HUDEP-2 (cell line): Measurements from ENCODE around the gene ATP1A3.
"Not testable (repeated sequence)": the region's sequence is repeated elsewhere in the genome, so short reads cannot be mapped to it uniquely, and the experiment has no call there.

ENCODE experiments used
- DNase-seq, 76 experiments: peaks; one replicate each; lab custom pipeline; 2025; ENCODE audit not compliant: unreplicated experiment in 76 of 76; lab: John Stamatoyannopoulos, UW

ATP1A3 gene

DNA sequence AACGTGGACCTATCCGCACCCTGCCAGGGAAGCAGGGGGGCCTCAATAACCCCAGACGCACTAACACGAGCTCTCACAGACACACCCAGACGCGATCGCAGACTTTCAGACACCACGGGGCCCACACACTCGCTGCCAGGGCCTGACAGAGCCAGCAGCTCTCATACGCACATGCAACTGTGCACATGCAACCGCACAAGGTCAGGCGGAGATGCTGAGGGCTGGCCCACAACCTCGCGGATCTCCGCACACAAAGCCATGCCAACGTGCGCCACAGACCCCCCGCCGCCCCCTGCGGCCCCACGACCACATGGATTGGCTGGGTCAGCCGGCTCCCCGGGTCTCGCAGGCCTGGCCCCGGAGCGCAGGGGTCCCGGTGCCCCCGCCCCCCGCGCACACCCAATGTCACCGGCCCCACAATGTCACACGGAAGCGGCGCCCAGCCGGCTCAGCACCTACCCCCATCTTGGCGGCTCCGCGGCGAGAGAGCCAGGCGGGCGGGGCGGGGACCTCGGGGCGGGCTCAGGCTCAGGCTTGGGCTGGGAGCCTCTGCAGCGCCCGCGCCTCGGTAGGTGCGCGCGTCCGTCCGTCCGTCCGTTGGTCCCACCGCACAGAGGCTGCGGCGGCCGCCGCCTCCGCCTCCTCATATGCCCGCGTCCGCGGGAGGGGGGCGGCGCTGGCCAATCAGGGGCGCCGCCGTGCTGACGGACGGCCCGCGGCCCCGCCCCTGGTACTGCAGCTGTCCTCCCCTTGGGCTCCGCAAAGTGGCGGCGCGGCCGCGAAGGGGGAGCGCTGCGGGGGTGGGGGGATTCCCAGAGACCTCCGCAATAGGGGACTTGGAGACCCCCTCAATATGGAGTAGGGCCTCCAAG lies at the start of gene ATP1A3:
Gene ATP1A3, minus strand, starts transcription at position 619 of the 872 bp plus-strand sequence. Its CDS starts 154 bp downstream, at position 465.
- DNase-seq = peak in 39 of 76 experiments; percentile 12 to 65 (median 35)

DNA sequence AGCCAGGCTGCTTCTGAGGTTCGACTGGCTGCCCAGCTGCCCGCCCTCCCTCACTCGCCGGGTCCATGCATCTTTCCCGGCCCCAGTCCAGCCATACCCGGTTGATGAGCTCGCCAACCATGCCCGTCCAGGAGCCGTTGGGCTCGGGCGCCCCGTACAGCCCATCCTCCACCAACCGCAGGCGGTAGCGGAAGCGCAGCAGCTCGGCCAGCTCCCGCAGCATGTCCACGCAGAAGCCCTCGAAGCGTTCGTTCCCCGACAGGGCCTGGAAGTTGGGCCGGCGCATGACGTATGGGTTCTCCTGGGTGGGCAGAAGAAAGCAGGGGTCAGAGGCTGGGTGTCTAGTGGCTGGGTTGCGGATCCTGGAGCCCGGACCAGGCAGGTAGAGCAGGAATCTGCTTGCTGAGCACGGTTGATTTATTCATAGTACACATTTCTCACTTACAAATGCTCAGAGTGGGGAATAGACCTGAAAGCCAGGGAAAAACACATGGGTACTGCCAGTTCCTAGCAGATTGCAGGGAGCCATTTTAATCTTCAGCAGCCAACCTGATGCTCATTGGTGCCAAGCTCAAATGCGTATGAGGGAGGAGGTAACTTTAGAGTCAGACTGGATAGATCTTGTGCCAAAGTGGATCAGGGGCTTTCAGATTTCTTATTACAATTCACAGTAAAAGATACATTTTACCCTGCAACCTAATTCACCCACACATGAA lies 48.6 kb upstream of the ATP1A3 start:
- DNase-seq = no peak

DNA sequence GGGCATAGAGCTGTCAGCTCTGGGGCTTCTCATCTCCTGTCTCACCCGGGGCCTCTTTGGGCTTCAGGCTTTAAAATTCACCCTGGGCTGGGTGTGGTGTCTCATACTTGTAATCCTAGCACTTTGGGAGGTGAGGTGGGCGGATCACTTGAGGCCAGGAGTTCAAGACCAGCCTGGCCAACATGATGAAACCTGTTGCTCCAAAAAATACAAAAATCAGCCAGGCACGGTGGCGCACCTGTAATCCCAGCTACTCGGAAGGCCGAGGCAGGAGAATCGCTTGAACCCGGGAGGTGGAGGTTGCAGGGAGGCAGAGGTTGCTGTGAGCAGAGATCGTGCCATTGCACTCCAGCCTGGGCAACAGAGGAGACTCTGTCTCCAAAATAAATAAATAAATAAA lies 46.5 kb upstream of the ATP1A3 start:
- DNase-seq = not testable (repeated sequence)

DNA sequence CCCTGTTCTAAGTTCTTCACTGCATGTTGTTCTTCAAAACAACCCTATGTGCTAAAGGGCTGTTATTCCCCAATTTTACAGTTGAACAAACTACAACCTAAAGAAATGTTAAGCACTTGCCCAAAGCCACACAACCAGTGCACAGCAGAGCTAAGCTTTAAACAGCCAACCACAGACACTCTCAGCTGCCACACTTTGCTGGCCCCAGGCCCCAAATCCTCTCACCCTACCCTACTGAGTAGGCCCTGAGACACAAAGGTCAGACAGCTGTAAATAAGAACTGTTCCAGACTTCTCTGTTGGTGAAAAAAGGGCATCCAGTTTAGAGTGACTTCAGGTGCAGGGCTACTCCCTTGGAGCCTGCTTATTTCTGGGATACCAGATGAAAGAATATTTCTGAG lies 46.0 kb upstream of the ATP1A3 start:
- no peak for DNase-seq

DNA sequence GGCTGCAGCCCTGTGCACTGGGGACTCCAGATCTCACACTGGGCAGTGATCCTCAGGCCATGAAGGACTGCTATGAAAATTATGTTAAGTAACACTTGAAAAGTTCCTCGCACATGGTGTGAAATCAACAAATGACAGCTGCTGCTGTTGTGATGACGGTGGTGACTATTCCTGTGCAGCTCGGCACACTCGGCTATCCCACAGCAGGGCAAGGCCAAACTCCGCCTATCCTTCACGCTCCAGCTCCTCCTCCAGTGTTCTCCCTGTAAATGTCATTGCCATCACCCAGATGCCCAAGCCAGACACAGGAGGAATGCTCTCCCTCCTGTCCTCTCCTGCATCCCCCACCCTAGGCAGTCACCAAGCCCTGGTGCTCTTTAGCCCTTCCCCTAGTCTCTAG lies 44.6 kb upstream of the ATP1A3 start:
- no peak for DNase-seq

DNA sequence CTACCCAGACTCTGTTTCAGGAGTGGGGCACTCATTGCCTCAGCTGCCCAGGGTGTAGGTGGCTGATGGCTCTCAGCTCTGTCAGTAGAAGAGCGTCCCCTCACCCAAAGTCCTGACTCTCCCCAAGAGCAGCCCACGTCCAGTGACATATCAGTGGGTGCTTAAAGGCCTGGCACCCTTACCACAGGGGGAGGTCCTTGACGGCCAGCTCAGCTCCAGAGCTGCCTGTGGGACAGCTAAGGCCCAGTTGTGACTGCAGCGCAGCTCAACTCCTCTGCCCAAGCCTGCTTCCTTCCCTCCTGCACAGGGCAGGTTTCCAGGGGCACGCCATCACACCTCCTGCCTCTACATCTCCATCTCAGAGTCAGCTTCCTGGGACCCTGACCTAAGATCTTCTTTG lies 43.6 kb upstream of the ATP1A3 start:
- no peak for DNase-seq

DNA sequence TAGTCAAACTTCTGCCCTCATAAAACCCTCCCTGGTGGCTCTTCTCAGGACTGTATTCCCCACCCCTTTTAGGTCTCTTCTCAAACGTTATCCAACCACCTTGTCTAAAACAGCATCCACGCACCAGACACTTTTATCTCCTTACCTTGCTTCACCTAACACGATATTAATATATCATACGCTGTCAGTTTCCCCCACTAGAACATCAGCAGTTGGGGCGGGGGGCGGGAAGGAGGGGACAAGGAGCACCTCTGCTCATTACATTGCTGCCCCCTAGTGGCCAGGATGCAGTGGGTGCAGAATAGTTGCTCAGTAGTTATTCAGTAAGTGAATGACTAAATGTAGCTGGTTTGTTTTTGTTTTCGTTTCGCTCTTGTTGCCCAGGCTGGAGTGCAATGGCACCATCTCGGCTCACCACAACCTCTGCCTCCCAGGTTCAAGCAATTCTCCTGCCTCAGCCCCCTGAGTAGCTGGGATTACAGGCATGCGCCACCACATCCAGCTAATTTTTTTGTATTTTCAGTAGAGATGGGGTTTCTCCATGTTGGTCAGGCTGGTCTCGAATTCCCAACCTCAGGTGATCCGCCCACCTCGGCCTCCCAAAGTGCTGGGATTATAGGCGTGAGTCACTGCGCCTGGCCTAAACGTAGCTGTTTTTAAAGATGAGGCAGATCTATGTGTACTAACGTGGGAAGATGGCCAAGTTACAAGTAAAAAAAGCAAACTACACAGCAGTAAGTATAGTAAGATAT lies 40.8 kb upstream of the ATP1A3 start:
- peak in 46 of 76 experiments; percentile 5 to 70 (median 38) for DNase-seq

DNA sequence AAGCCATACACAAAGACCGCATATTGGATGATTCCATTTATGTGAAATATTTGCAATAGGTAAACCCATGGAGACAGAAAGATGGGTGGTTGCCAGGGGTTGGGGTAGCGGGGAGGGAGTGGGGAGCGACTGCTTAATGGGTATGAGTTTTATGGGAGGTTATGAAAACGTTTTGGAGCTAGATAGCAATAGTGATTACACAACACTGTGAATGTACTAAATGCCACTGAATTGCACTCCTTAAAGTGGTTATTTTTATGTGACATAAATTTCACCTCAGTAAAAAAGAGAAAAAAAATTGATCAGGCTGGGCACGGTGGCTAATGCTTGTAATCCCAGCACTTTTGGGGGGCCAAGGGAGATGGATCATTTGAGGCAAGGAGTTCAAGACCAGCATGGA lies 39.4 kb upstream of the ATP1A3 start:
- DNase-seq = peak in 1 of 76 experiments; percentile 4

DNA sequence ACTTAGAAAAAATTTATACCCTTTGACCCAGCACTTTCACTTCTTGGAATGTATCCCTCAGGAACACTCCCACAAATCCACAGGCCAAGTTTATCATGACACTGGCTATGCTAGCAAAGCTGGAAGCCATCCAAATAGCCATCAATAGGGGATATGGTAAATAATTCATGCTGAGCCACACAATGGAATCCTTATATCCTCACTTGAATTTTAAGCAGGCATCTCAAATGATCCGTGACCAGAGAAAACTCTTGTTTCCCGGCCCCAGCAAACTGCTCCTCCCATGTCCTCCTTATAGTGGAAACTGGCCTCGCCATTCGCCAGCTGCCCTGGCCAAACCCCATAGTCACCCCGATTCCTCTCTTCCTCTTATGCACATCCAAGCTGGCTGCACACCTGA lies 38.4 kb upstream of the ATP1A3 start:
- no peak for DNase-seq

DNA sequence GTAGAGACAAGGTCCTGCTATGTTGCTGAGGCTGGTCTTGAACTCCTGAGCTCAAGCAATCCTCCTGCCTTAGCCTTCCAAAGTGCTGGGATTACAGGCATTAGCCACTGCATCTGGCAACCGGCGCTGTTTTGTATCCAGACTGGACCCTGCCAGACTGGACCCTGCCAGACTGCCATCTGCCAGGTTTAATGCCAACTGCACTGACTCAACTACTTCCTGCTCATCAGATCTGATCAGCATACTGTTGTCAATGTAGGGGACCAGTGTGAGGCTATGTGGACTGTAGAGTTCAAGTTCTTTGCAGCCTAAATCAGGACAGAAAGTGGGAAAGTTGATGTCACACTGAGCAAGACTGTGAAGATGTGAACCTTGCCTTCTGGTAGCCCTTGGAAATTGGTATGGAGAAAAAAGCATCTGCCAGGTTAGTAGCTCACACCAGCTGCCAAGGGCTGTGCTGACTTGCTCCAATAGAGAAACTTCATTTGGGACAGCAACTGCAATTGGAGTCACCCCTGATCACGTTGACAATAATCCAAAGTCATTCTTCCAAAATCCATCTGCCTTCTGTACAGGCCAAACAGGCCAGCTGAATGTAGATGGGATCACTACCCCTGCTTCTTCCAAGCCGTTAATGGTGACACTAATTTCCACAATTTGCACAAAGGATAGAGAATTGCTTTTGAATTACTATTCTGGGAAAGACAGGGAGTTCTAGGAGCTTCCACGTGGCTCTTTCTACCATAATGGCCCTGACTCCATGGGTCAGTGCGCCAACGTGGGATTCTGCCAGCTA lies 36.8 kb upstream of the ATP1A3 start:
- DNase-seq = no peak

DNA sequence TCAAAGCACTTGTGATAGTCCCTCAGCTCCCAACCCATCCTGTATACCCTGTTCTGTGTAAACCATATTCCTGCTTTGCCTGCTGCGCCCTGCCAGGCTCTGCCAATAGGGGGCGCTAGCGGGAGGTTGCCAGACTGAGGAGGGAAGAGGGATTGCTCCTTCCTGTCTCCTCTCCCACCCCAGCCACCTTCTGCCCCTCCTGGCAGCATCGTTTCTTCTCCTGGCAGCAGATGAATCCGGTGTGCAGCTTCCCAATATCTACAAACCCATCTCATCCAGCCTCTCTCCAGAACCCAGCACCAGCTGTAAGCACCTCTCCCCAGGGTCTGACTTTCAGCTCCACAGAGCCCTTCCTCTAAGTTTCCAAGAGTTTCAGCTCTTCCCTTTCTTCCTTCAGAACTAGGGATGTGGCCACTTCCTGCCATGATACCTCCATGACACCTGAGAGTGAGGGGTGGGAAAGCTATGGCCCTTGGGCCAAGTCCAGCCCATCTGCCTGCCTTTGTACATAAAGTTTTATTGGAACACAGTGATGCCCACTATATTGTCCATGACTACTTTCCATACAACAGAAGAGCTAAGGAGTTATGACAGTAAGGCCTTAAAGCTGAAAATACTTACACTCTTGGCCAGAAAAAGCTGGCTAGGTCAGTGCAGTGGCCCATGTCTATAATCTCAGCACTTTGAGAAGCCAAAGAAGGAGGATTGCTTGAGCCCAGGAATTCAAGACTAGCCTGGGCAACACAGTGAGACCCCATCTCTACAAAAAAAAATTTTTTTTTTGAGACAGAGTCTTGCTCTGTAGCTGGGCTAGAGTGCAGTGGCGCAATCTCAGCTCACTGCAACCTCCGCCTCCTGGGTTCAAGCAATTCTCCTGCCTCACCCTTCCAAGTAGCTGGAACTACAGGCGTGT lies 34.5 kb upstream of the ATP1A3 start:
- peak in 46 of 76 experiments; percentile 11 to 70 (median 34) for DNase-seq

DNA sequence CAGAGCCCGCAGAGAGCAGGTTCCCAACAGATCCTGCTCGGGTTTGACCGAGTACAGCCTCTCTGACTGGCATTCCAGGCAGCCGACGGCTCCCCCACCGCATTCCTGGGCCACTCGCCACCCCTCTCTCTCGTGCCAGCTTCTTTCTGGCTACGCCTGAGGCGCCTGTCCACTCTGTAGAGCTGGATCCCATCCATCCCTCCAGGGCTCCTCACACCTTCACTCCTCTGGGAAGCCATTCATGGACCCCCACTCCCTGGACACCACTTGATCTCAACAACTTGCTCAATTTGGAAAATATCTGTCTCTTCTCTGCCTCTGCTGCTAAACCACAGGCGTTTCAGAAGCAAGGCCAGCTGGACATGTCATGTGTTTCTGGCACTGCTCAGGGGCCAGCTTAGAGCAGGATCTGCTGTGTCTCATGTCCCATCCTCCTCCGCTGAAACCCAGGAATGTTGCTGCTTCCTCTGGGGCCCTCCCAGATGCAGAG lies 30.6 kb upstream of the ATP1A3 start:
- DNase-seq = no peak

DNA sequence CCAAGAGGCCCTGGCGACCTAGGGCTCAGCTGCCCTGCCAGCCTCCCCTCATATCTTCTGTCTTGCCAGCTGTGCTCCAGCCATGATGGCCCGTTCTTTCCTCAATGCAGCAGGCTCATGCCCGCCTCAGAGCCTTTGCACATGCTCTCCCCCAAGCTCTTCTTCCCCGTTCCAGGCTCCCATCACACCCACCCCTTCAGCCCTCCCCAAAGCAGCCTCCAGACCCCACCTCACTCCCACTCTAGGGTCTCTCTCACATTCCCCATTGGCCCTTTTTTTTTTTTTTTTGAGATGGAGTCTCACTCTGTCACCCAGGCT lies 29.9 kb upstream of the ATP1A3 start:
- no peak for DNase-seq

DNA sequence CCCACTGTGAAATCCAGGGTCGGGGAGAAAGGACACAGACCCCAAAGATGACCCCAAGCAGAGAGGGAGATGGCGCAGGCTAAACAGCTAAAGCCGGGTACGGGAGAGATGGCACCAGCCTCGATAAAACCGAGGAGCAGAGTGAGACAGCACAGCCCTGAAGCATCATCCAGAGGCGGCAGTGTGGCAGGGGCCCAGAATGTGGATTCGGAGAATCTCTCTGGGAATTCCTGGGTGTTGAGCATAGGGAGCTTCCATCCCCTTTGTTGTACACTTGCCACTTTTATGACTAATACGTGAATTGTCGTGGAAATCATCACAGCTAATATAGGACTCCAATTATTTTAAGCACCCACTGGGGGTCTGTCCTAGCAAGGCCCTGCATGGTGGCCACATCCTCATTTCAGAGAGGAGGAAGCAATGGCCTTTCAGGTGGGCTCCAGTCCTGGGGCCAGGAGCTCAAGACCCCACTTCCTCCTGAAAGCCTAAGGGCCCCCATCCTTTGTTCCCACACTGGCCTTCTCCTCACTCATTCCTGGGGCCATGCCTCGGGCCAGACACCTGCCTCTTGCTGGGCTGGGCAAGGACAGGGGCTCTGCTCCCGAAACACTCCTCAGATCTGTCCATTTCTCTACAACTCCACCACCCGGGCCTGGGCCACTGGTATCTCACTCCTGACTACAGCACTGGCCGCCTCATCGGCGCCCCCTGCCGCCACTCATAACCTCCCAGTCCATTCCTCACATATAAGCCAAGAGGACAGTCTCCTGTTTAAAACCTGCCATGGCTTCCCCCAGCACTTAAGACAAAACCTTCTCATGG lies 29.3 kb upstream of the ATP1A3 start:
- DNase-seq = peak in 47 of 76 experiments; percentile 3 to 70 (median 33)

DNA sequence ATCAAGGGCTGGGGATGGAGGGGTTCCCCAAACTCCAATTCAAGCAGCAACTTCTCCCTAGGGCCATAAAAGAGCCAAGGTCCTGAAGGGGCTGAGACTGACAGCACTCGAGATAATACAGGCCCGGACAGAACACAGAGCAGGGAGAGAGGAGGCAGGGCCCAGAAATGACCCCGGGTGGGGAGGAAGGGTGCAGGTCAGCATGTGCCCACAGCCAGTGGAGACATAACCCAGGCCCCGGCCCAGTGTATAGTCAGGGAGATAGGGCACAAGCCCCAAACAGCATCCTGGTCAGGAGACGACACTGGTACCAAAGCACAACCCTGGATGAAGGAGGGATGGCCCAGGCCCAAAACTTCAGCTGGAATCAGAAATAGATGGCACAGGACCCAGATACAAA lies 28.6 kb upstream of the ATP1A3 start:
- no peak for DNase-seq

DNA sequence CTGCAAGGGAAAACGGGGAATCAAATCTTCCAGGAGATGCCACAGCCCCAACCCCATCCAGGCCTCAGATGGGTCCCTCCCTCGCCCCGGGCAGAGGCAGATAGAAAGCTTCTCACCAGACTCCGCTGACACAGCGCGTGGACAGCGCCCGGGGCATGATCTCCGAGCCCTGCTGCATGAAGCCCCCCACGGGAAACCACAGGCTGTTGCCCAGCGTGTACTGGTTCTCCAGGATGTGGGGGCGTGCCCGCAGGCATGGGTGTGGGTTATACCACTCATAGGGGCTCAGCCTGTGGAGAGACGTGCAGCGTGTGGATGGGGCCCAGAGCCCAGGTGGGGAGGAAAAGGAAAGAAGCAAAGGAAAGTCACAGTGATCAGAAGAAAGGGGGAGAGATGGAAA lies 27.2 kb upstream of the ATP1A3 start:
- DNase-seq = no peak

DNA sequence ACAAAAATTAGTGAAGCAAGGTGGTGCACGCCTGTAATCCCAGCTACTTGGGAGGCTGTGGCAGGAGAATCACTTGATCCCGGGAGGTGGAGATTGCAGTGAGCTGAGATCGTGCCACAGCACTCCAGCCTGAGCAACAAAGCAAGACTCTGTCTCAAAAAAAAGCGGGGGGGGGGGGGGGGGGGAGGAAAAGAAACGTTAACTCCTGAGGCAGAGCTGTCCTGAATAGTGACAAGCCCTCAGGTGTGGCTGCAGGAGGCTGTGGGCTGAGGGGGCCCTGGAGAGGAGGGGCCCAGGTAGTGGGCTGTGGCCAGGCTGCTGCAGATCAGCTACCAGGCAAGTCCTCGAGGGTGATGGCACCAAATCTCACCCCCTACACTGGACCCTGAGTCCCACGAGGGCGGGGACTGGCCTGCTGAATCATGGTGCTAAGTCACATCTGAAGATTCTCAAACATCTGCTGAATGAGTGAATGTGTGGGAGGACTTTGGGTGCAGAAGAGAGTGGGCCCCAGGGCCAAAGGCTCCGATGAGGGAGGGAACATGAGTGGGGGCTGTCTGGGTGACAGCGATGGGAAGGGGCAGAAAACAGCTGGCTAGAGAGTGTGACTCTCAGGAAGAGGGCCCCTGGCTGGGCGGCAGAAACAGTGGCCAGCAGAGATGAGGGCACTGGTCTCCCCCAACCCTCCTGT lies 24.6 kb upstream of the ATP1A3 start:
- DNase-seq = peak in 1 of 76 experiments; percentile 7

DNA sequence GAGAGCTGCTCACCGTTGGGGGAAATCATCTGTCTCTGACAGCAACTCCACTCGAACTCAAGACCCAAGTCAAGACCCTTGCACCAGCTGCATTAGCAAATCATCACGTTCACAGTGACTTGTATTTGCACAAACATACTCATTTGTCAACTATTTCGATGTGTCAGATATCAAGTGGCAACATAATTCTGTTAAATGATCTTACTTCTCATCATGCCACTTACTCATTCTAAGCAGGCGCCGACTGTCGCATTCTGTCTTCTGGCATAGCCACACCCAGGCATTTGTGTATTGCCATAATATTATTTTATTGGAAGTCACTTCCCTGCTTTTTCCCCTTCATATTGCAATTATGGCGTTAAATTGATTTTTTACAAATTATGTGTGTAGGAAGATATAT lies 23.0 kb upstream of the ATP1A3 start:
- DNase-seq = no peak
